Measurements from ENCODE around the gene CEACAM19.

CEACAM19 gene

DNA sequence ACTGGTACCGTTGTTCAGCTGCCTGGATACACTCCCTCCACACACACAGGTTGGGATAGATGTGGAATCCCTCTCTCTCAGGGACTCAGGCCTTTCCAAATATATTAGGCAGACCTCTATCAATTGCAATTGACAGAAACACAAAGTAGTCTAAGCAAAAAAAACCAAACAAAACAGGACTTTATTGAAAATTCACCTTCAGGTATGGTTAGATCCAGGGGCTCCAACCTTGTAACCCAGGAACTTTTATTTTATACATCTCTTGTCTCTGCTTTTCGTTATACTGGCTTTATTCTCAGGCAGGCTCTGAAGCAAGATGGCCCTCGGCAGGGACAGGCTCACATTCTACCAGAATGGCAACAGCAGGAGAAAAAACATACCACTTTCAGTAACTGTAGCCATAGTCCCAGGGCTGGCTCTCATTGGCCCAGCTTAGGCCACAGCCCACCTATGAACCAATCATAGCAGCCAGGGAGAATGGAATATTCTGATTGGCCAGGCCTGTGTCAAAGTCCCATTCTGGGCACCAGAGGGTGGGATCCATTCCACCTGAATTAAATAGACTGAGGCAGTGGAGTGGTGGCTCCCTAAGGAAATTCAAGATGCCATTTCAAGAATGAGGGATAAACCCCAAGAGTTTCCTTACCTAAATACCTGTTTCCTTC is 13.1 kb upstream of the CEACAM19 start:
- Histone ChIP-seq H3K27ac (ENCODE audit: low read depth, low read length) (no peak overlapping the region), H3K27me3 (ENCODE audit: control insufficient read depth in 5 of 5, insufficient read depth in 4 of 5, low read length in 5 of 5) (no peaks in the 10 kb centered on the region), H3K9me3 (ENCODE audit: control insufficient read depth in 5 of 5, low read length in 5 of 5) (no peaks in the 10 kb centered on the region), H3K4me1 (ENCODE audit: control insufficient read depth in 5 of 5, insufficient read depth in 5 of 5, low read length in 5 of 5) (peaks cover 0 to 6% (median 3%) of the 10 kb centered on the region in 5 donors), H3K36me3 (ENCODE audit: control insufficient read depth in 5 of 5, insufficient read depth in 5 of 5, low read length in 5 of 5) (peaks cover 0 to 75% (median 66%) of the 10 kb centered on the region in 5 donors), H3K9ac (ENCODE audit: low read length in 5 of 5) (no peak overlapping the region), H3K4me3 (ENCODE audit: low read depth in 1 of 5, low read length in 5 of 5) (no peak overlapping the region)

- Histone ChIP-seq H3K9ac (ENCODE audit: low read length in 5 of 5) (no peak overlapping the region), H3K9me3 (ENCODE audit: control insufficient read depth in 5 of 5, low read length in 5 of 5) (no peaks in the 10 kb centered on the region), H3K27ac (ENCODE audit: low read depth, low read length) (no peak overlapping the region), H3K4me1 (ENCODE audit: control insufficient read depth in 5 of 5, insufficient read depth in 5 of 5, low read length in 5 of 5) (peaks cover 0 to 6% (median 3%) of the 10 kb centered on the region in 5 donors), H3K36me3 (ENCODE audit: control insufficient read depth in 5 of 5, insufficient read depth in 5 of 5, low read length in 5 of 5) (peaks cover 0 to 71% (median 61%) of the 10 kb centered on the region in 5 donors), H3K27me3 (ENCODE audit: control insufficient read depth in 5 of 5, insufficient read depth in 4 of 5, low read length in 5 of 5) (no peaks in the 10 kb centered on the region), H3K4me3 (ENCODE audit: low read depth in 1 of 5, low read length in 5 of 5) (no peak overlapping the region)
Observed at GRCh38 chr19:44660081-44660480, 11.2 kb upstream of the CEACAM19 start.

DNA sequence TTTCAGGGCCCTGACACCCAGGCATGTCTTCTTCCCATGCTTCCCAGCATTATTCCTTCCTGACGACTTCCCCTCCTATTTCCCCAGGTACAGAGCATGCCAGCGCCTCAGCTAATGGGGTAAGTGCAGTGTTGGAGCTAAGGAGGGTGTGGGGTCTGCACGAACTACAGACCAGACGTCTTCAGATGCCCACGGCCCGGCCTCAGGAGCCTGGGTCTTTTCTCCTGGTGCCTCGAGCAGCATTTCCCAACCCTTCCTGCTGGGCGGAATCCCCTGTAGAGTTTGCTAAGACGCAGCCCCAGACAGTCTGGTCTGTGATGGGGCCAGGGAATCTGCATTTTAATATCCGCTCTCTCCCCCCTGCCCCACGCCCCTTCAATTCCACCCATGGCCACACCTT is 10.1 kb upstream of the CEACAM19 start:
- H3K27ac ChIP-seq (ENCODE audit: low read depth, low read length), result no peak overlapping the region
- H3K27me3 ChIP-seq (ENCODE audit: control insufficient read depth in 5 of 5, insufficient read depth in 4 of 5, low read length in 5 of 5), result no peaks in the 10 kb centered on the region
- H3K9ac ChIP-seq (ENCODE audit: low read length in 5 of 5), result no peak overlapping the region
- no peak overlapping the region for H3K4me3 ChIP-seq (ENCODE audit: low read depth in 1 of 5, low read length in 5 of 5)
- H3K9me3 ChIP-seq (ENCODE audit: control insufficient read depth in 5 of 5, low read length in 5 of 5), result no peaks in the 10 kb centered on the region
- H3K36me3 ChIP-seq (ENCODE audit: control insufficient read depth in 5 of 5, insufficient read depth in 5 of 5, low read length in 5 of 5), result peaks cover 0 to 61% (median 54%) of the 10 kb centered on the region in 5 donors
- H3K4me1 ChIP-seq (ENCODE audit: control insufficient read depth in 5 of 5, insufficient read depth in 5 of 5, low read length in 5 of 5), result peaks cover 0 to 6% (median 3%) of the 10 kb centered on the region in 5 donors

DNA sequence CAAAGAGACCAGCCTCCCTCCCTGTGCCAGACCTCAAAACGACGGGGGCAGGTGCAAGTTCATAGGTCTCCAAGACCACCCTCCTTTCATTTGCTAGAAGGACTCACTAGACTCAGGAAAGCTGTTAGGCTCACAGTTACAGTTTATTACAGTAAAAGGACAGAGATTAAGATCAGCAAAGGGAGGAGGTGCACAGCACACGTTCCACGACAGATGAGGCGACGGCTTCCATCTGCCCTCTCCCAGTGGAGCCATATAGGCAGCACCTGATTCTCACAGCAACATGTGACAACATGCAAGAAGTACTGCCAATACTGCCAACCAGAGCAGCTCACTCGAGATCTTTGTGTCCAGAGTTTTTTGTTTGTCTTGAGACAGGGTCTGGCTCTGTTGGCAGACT is 9.4 kb upstream of the CEACAM19 start:
- Histone ChIP-seq H3K4me1 (ENCODE audit: control insufficient read depth in 5 of 5, insufficient read depth in 5 of 5, low read length in 5 of 5) (peaks cover 0 to 6% (median 3%) of the 10 kb centered on the region in 5 donors), H3K27ac (ENCODE audit: low read depth, low read length) (no peak overlapping the region), H3K27me3 (ENCODE audit: control insufficient read depth in 5 of 5, insufficient read depth in 4 of 5, low read length in 5 of 5) (no peaks in the 10 kb centered on the region), H3K9ac (ENCODE audit: low read length in 5 of 5) (no peak overlapping the region), H3K4me3 (ENCODE audit: low read depth in 1 of 5, low read length in 5 of 5) (no peak overlapping the region), H3K9me3 (ENCODE audit: control insufficient read depth in 5 of 5, low read length in 5 of 5) (no peaks in the 10 kb centered on the region), H3K36me3 (ENCODE audit: control insufficient read depth in 5 of 5, insufficient read depth in 5 of 5, low read length in 5 of 5) (peaks cover 0 to 59% (median 52%) of the 10 kb centered on the region in 5 donors)

GRCh38 chr19:44662691-44663385 is 8.4 kb upstream of the CEACAM19 start:
- Histone ChIP-seq H3K4me3 (ENCODE audit: low read depth in 1 of 5, low read length in 5 of 5) (no peak overlapping the region), H3K9me3 (ENCODE audit: control insufficient read depth in 5 of 5, low read length in 5 of 5) (no peaks in the 10 kb centered on the region), H3K4me1 (ENCODE audit: control insufficient read depth in 5 of 5, insufficient read depth in 5 of 5, low read length in 5 of 5) (no peaks in the 10 kb centered on the region), H3K27ac (ENCODE audit: low read depth, low read length) (no peak overlapping the region), H3K9ac (ENCODE audit: low read length in 5 of 5) (no peak overlapping the region), H3K36me3 (ENCODE audit: control insufficient read depth in 5 of 5, insufficient read depth in 5 of 5, low read length in 5 of 5) (peaks cover 0 to 55% (median 48%) of the 10 kb centered on the region in 5 donors), H3K27me3 (ENCODE audit: control insufficient read depth in 5 of 5, insufficient read depth in 4 of 5, low read length in 5 of 5) (no peaks in the 10 kb centered on the region)

- peaks cover 0 to 43% (median 39%) of the 10 kb centered on the region in 5 donors for H3K36me3 ChIP-seq (ENCODE audit: control insufficient read depth in 5 of 5, insufficient read depth in 5 of 5, low read length in 5 of 5)
- no peak overlapping the region for H3K9ac ChIP-seq (ENCODE audit: low read length in 5 of 5)
- H3K27ac ChIP-seq (ENCODE audit: low read depth, low read length), result no peak overlapping the region
- no peak overlapping the region for H3K4me3 ChIP-seq (ENCODE audit: low read depth in 1 of 5, low read length in 5 of 5)
- no peaks in the 10 kb centered on the region for H3K27me3 ChIP-seq (ENCODE audit: control insufficient read depth in 5 of 5, insufficient read depth in 4 of 5, low read length in 5 of 5)
- H3K9me3 ChIP-seq (ENCODE audit: control insufficient read depth in 5 of 5, low read length in 5 of 5), result no peaks in the 10 kb centered on the region
- no peaks in the 10 kb centered on the region for H3K4me1 ChIP-seq (ENCODE audit: control insufficient read depth in 5 of 5, insufficient read depth in 5 of 5, low read length in 5 of 5)
Observed at GRCh38 chr19:44663996-44664395, 7.3 kb upstream of the CEACAM19 start.

- Histone ChIP-seq H3K27me3 (ENCODE audit: control insufficient read depth in 5 of 5, insufficient read depth in 4 of 5, low read length in 5 of 5) (no peaks in the 10 kb centered on the region), H3K9ac (ENCODE audit: low read length in 5 of 5) (no peak overlapping the region), H3K9me3 (ENCODE audit: control insufficient read depth in 5 of 5, low read length in 5 of 5) (no peaks in the 10 kb centered on the region), H3K36me3 (ENCODE audit: control insufficient read depth in 5 of 5, insufficient read depth in 5 of 5, low read length in 5 of 5) (peaks cover 0 to 34% (median 32%) of the 10 kb centered on the region in 5 donors), H3K4me1 (ENCODE audit: control insufficient read depth in 5 of 5, insufficient read depth in 5 of 5, low read length in 5 of 5) (no peaks in the 10 kb centered on the region), H3K4me3 (ENCODE audit: low read depth in 1 of 5, low read length in 5 of 5) (no peak overlapping the region), H3K27ac (ENCODE audit: low read depth, low read length) (no peak overlapping the region)
Observed at GRCh38 chr19:44664976-44665375, 6.3 kb upstream of the CEACAM19 start.

DNA sequence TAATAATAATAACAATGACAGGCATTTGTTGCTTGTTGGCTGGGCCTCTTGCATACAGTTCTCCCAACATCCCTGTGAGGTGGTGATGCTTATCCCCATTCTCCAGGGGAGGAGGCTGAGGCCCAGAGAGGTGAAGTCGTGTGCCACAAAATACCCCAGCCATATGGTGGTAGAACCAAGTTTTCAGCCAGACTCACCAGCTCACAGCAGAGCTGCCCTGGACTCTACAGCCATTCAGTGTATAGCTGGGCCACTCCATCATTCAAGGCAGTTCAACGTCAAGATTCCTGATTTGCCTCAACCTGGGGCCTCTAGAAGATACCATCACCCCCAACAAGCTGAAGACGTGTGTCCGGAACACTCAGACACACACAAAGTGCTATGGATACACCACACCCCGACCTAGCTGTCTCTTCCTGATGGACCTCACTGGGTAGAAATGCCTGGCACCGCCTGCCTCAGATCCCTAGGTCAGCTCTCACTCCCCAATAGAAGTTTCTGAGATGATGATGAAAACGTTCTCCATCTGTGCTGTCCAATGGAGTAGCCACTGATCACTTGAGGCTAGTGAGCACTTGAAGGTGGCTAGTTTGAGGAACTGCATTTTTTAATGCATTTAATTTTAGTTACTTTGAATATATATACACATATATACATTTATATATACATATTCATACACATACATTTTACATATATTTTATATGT is 4.3 kb upstream of the CEACAM19 start:
- Histone ChIP-seq H3K27ac (ENCODE audit: low read depth, low read length) (no peak overlapping the region), H3K36me3 (ENCODE audit: control insufficient read depth in 5 of 5, insufficient read depth in 5 of 5, low read length in 5 of 5) (peaks cover 0 to 16% (median 14%) of the 10 kb centered on the region in 5 donors), H3K9me3 (ENCODE audit: control insufficient read depth in 5 of 5, low read length in 5 of 5) (no peaks in the 10 kb centered on the region), H3K27me3 (ENCODE audit: control insufficient read depth in 5 of 5, insufficient read depth in 4 of 5, low read length in 5 of 5) (no peaks in the 10 kb centered on the region), H3K9ac (ENCODE audit: low read length in 5 of 5) (no peak overlapping the region), H3K4me3 (ENCODE audit: low read depth in 1 of 5, low read length in 5 of 5) (no peak overlapping the region), H3K4me1 (ENCODE audit: control insufficient read depth in 5 of 5, insufficient read depth in 5 of 5, low read length in 5 of 5) (no peaks in the 10 kb centered on the region)

DNA sequence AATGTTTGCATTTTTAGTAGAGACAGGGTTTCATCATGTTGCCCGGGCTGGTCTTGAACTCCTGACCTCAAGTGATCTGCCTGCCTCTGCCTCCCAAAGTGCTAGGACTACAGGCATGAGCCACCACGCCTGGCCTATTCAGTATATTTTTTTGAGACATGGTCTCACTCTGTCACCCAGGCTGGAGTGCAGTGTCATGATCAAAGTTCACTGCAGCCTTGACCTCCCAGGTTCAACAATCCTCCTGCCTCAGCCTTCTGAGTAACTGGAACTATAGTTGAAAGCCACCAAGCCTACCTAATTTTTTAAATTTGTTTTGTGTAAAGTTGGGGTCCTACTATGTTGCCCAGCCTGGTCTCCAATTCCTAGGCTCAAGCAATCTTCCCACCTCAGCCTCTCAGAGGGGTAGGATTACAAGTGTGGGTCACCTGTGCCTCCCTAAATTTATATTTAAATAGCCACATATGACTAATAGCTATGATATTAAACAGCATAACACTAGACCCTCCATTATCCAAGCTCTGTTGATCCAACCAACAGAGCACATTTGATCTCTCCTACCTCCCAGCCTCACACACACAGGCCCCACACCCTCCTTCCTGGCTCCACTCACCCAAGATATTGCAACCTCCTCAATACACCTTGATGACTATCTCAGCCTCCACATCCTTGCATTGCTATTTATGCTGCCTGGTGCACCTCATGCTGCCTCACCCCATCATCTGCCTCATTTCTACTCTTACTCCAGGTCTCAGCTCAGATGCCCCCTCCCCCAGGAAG is 2.1 kb upstream of the CEACAM19 start:
- no peak overlapping the region for H3K9ac ChIP-seq (ENCODE audit: low read length in 5 of 5)
- no peaks in the 10 kb centered on the region for H3K27me3 ChIP-seq (ENCODE audit: control insufficient read depth in 5 of 5, insufficient read depth in 4 of 5, low read length in 5 of 5)
- H3K36me3 ChIP-seq (ENCODE audit: control insufficient read depth in 5 of 5, insufficient read depth in 5 of 5, low read length in 5 of 5), result no peaks in the 10 kb centered on the region
- H3K27ac ChIP-seq (ENCODE audit: low read depth, low read length), result no peak overlapping the region
- no peak overlapping the region for H3K4me3 ChIP-seq (ENCODE audit: low read depth in 1 of 5, low read length in 5 of 5)
- H3K9me3 ChIP-seq (ENCODE audit: control insufficient read depth in 5 of 5, low read length in 5 of 5), result peaks cover 0 to 4% (median 0%) of the 10 kb centered on the region in 5 donors
- H3K4me1 ChIP-seq (ENCODE audit: control insufficient read depth in 5 of 5, insufficient read depth in 5 of 5, low read length in 5 of 5), result no peaks in the 10 kb centered on the region
